Esophagus muscularis mucosa (tissue), 4 donors: Measurements from ENCODE around the gene PLEKHM2.

Source experiments
- CTCF ChIP-seq, 3 experiments: fragments of 200-600 bp in 2 of 3; fragments of 450-650 bp in 1 of 3; sonication (generic) in 2 of 3; IDR thresholded peaks; one replicate each; pipeline ENCODE4 v1.5.1; 2017 to 2019; ENCODE audit warnings: antibody characterized with exemption in 3 of 3, mild to moderate bottlenecking in 2 of 3, moderate library complexity in 1 of 3
- EP300 ChIP-seq: sonication (generic); formaldehyde crosslinking; IDR thresholded peaks from one replicate; pipeline ENCODE4 v1.6.1; 2017; ENCODE audit warnings: antibody characterized with exemption
- POLR2A ChIP-seq: fragments of 450-650 bp; IDR thresholded peaks from one replicate; pipeline ENCODE4 v1.6.1; 2017; ENCODE audit warnings: antibody characterized with exemption, moderate library complexity, mild to moderate bottlenecking, low read depth
- POLR2AphosphoS5 ChIP-seq, 2 donors: sonication (generic); formaldehyde crosslinking; IDR thresholded peaks; one replicate each; pipeline ENCODE4 v1.6.1; 2017; ENCODE audit warnings: antibody characterized with exemption in 2 of 2

GRCh38 chr1:15762546-15762945 lies 78.4 kb downstream of the PLEKHM2 start:
- TF ChIP-seq POLR2AphosphoS5 (IDR thresholded peaks at IDR 0.05) (no peak), CTCF (IDR thresholded peaks at IDR 0.05) (no peak), POLR2A (no peak), EP300 (no peak)
